HepG2 (cell line): ENCODE measurements around the gene RHCE.

Source experiments
- FOXO4 ChIP-seq: sonication (generic); formaldehyde crosslinking; conservative IDR thresholded peaks from 2 replicates; pipeline ENCODE4 v1.8.1; 2023; ENCODE audit warnings: missing genetic modification reagents
- MED8 ChIP-seq: sonication (generic); formaldehyde crosslinking; IDR thresholded peaks from 2 replicates; pipeline ENCODE4 v1.8.1; 2023; ENCODE audit warnings: mild to moderate bottlenecking, missing genetic modification reagents; ENCODE audit not compliant: insufficient replicate concordance
- TARDBP ChIP-seq: sonication (generic); formaldehyde crosslinking; IDR thresholded peaks from 2 replicates; pipeline ENCODE4 v1.8.0; 2022; ENCODE audit warnings: mild to moderate bottlenecking, missing genetic modification reagents
- ZBTB7A ChIP-seq: sonication (generic); formaldehyde crosslinking; IDR thresholded peaks from 2 replicates; pipeline ENCODE4 v1.8.0; 2022; ENCODE audit warnings: mild to moderate bottlenecking, missing genetic modification reagents
- ZNF343 ChIP-seq: sonication (generic); formaldehyde crosslinking; IDR thresholded peaks from 2 replicates; pipeline ENCODE4 v1.4.0; 2020; ENCODE audit warnings: mild to moderate bottlenecking, missing genetic modification reagents
- ZNF530 ChIP-seq: sonication (generic); formaldehyde crosslinking; IDR thresholded peaks from 2 replicates; pipeline ENCODE4 v1.5.0; 2020; ENCODE audit warnings: low read depth, mild to moderate bottlenecking, missing genetic modification reagents
- ZNF605 ChIP-seq: sonication (generic); formaldehyde crosslinking; IDR thresholded peaks from 2 replicates; pipeline ENCODE4 v1.8.0; 2022; ENCODE audit warnings: mild to moderate bottlenecking, missing genetic modification reagents
- ZNF672 ChIP-seq: sonication (generic); formaldehyde crosslinking; IDR thresholded peaks from 2 replicates; pipeline ENCODE4 v1.8.1; 2022; ENCODE audit warnings: missing genetic modification reagents
- TF ChIP-seq, protein P1 (sequence below): sonication (generic); formaldehyde crosslinking; IDR thresholded peaks from 2 replicates; pipeline ENCODE4 v1.8.0; 2022; ENCODE audit warnings: mild to moderate bottlenecking, missing genetic modification reagents, moderate library complexity

GRCh38 chr1:25447547-25447946 is 26.9 kb upstream of the RHCE start:
- no peak for TF ChIP-seq TARDBP
- no peak for TF ChIP-seq ZBTB7A (CRISPR knock-in tag)
- TF ChIP-seq ZNF343 (CRISPR knock-in tag), result no peak
- TF ChIP-seq ZNF605 (CRISPR knock-in tag), result no peak
- no peak for TF ChIP-seq FOXO4
- no peak for TF ChIP-seq ZNF530 (CRISPR knock-in tag)
- TF ChIP-seq ZNF672 (CRISPR knock-in tag), result no peak
- TF ChIP-seq, protein P1, sequence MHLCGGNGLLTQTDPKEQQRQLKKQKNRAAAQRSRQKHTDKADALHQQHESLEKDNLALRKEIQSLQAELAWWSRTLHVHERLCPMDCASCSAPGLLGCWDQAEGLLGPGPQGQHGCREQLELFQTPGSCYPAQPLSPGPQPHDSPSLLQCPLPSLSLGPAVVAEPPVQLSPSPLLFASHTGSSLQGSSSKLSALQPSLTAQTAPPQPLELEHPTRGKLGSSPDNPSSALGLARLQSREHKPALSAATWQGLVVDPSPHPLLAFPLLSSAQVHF (CRISPR knock-in tag), result no peak
- no peak for TF ChIP-seq MED8
